Stimulated activated naive CD8-positive, alpha-beta T cell treated with anti-CD3 and anti-CD28 coated beads, Interleukin-15, amount 100 ng/mL, for 72 hours (primary cell): ENCODE data around the gene SMC3.
"Not testable (repeated sequence)": the region's sequence is repeated elsewhere in the genome, so short reads cannot be mapped to it uniquely, and the experiment has no call there.

Experiments
- ATAC-seq: fragments of 150-1000 bp; cut with Tn5 transposase; 2 replicates; pipeline ENCODE4 v1.10.0; 2021; ENCODE audit warnings: mild to moderate bottlenecking, moderate library complexity
- DNase-seq, 2 donors: peaks; one replicate each; pipeline ENCODE4 v3.0.0; 2021 to 2022
- H3K27ac Mint-ChIP-seq, 2 donors: one replicate each; pipeline ENCODE4 v1.8.0; 2022; ENCODE audit warnings: mild to moderate bottlenecking in 2 of 2, mixed read lengths in 2 of 2, moderate library complexity in 2 of 2
- H3K27me3 Mint-ChIP-seq: one replicate; pipeline ENCODE4 v1.8.0; 2022; ENCODE audit warnings: mixed read lengths
- H3K4me1 Mint-ChIP-seq: one replicate; pipeline ENCODE4 v1.8.0; 2022; ENCODE audit warnings: mild to moderate bottlenecking, mixed read lengths
- H3K4me3 Mint-ChIP-seq, 2 donors: one replicate each; pipeline ENCODE4 v1.8.0; 2022; ENCODE audit warnings: mild to moderate bottlenecking in 2 of 2, mixed read lengths in 2 of 2, moderate library complexity in 1 of 2
- H3K9me3 Mint-ChIP-seq, 2 donors: one replicate each; pipeline ENCODE4 v1.8.0; 2022; ENCODE audit warnings: mixed read lengths in 2 of 2

SMC3 gene

DNA sequence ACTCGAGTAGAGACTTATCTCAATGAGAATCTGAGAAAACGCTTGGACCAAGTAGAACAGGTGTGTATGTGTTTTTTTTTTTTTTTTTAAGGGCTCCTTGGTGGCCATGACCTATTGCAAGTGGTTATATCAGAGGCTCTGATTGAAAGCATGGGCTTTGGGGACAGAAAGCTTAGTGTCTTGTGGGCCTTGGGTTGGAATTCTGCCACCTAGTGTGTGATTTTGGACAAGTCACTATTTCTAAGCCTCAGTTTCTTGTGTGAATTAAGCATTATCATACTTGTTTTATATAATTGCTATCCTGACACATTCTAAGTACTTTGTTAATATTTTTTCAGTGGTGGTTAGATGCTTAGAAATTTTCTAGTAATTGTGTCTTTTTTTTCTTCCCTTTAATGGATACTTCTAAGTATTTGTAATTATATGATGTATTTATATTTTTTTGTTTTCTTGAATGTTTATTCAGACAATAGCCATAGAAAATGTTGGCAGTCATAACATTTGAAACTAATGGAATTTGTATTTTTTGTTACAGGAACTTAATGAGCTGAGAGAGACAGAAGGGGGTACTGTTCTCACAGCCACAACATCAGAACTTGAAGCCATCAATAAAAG lies 33.1 kb downstream of the SMC3 start:
- H3K9me3 Mint-ChIP-seq = no peaks in the 10 kb centered on the region
- H3K27me3 Mint-ChIP-seq = no peaks in the 10 kb centered on the region
- ATAC-seq (peak; percentile 79), DNase-seq (peak in 1 of 2 donors; percentile 27)
- H3K4me3 Mint-ChIP-seq = no peak overlapping the region
- H3K27ac Mint-ChIP-seq = no peak overlapping the region
- no peaks in the 10 kb centered on the region for H3K4me1 Mint-ChIP-seq

DNA sequence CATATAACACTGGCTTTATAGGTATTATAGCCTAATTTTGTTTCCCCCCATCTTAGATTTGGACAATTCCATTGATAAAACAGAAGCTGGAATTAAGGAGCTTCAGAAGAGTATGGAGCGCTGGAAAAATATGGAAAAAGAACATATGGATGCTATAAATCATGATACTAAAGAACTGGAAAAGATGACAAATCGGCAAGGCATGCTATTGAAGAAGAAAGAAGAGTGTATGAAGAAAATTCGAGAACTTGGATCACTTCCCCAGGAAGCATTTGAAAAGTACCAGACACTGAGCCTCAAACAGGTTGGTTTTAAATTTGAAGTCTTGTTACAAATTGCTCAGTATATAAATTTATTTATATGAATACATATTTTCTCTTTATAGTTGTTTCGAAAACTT lies 34.1 kb downstream of the SMC3 start:
- Mint-ChIP-seq H3K27ac (no peak overlapping the region), H3K4me3 (no peak overlapping the region), H3K27me3 (no peaks in the 10 kb centered on the region), H3K9me3 (no peaks in the 10 kb centered on the region), H3K4me1 (no peaks in the 10 kb centered on the region)
- no peak for DNase-seq
- no peak for ATAC-seq

DNA sequence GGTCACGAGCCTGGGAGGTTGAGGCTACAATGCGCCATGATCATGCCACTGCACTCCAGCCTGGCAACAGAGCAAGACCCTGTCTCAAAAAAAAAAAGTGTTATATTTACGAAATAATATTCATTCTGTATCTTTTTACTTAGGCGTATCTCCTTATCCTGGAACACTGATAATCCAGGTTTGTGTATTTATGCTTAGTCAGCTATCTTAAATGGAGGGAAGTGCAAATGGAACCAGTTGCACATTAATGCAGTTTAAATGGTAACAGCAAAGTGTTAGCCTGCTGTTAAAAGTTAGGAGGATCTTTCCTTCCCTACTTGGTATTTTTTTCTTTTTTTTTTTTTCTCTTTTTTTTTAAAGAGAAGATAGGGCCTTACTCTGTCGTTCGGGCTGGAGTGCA lies 40.6 kb downstream of the SMC3 start:
- peaks cover 13% of the 10 kb centered on the region for H3K27me3 Mint-ChIP-seq
- no peaks in the 10 kb centered on the region for H3K9me3 Mint-ChIP-seq
- peaks cover 33% of the 10 kb centered on the region for H3K4me1 Mint-ChIP-seq
- DNase-seq (no peak), ATAC-seq (no peak)
- H3K4me3 Mint-ChIP-seq = no peak overlapping the region
- no peak overlapping the region for H3K27ac Mint-ChIP-seq

DNA sequence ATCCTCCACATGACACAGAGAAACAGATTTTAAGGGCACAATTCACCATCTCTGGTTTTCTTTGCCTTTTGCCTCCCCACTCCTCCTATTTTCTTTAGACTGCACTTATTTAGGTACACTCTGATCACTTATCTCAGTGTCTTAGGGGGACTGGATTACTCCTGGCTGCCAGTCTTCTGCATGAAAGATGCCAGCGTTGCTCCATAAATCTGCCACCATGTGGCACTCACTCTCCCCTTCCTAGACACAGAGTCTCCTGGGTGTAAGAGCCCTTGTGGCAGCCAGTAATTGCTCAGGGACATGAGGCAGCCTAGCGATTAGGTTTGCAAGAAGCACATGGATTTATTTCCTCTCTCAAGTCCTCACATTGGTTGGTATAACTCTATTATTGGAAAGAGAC lies 42.1 kb downstream of the SMC3 start:
- H3K27me3 Mint-ChIP-seq = peaks cover 13% of the 10 kb centered on the region
- ATAC-seq (no peak), DNase-seq (no peak)
- no peak overlapping the region for H3K27ac Mint-ChIP-seq
- peaks cover 48% of the 10 kb centered on the region for H3K4me1 Mint-ChIP-seq
- H3K9me3 Mint-ChIP-seq = no peaks in the 10 kb centered on the region
- H3K4me3 Mint-ChIP-seq = no peak overlapping the region

DNA sequence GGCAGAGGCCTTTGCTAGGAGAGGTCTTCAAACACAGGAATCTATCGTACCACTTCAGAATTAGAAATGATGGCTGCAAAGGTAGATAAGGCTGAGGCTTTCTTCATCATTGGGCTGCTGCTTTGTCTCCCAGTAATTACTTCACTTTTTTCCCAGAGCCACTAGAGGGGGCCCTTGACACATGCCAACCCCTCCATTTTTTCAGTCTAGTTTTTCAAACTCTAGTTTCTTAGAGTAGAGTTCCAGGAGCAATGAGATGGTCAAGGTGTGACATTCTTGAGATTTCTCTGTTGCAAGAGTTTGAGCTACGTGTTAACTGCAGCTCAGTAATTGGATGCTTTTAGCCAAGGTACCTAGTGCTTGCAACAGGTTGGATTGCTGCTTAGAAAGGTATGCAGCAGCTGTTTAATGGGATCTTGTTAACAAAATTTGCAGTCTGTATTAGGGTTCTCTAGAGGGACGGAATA lies 42.8 kb downstream of the SMC3 start:
- Mint-ChIP-seq H3K4me1 (peaks cover 56% of the 10 kb centered on the region), H3K9me3 (no peaks in the 10 kb centered on the region), H3K4me3 (no peak overlapping the region), H3K27ac (no peak overlapping the region), H3K27me3 (peaks cover 13% of the 10 kb centered on the region)
- DNase-seq = peak; percentile 52 to 55
- no peak for ATAC-seq

DNA sequence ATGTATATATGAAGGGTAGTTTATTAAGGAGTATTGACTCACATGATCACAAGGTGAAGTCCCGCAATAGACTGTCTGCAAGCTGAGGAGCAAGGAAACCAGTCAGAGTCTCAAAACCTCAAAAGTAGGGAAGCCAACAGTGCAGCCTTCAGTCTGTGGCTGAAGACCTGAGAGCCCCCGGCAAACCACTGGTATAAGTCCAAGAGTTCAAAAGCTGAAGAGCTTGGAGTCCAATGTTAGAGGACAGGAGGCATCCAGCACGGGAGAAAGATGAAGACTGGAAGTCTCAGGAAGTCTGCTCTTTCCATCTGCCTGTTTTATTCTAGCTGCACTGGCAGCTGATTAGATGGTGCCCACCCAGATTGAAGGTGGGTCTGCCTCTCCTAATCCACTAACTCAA lies 43.3 kb downstream of the SMC3 start:
- not testable (repeated sequence) for H3K9me3 Mint-ChIP-seq, H3K4me3 Mint-ChIP-seq, H3K27ac Mint-ChIP-seq, DNase-seq, ATAC-seq
- Mint-ChIP-seq H3K27me3 (peaks cover 13% of the 10 kb centered on the region), H3K4me1 (peaks cover 60% of the 10 kb centered on the region)

DNA sequence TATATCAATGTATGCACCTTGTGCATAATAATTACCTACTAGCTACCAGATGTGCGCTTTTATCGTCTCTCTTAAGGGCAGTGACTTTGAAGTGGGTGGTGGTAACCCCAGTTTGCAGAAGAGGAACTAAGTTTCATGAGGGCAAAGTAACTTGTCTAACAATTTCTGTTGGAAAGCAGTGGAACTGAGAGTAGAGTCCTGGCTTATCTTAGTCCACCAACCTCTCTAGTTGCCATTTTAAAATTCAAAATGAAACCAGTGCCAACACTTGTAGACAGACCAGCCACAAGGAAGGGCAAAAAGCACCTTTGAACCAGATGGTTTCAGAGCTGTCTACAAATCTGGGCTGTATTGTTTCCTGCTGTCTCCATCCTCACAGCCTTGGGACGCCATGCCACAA lies 44.6 kb downstream of the SMC3 start:
- ATAC-seq (peak; percentile 59), DNase-seq (no peak)
- Mint-ChIP-seq H3K4me1 (peaks cover 72% of the 10 kb centered on the region), H3K27ac (no peak overlapping the region), H3K27me3 (peaks cover 13% of the 10 kb centered on the region), H3K9me3 (no peaks in the 10 kb centered on the region), H3K4me3 (no peak overlapping the region)

DNA sequence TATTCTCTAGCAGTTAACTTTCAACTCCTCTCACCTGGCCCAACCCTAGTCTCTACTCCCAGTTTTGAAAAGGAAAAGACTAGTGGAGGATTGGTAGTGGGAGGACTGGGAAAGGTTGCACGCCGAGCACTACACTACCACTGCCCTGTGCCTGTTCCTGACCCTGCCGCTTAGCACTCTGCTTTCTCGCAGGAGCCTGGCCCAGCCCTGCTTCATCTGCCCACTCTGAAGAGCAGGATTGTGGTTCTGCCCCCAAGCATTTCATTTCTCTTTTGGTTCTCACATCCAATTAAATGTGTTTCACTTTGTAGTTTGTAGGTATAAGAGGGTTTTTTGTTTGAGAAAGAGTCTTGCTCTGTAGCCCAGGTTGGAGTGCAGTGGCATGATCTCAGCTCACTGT lies 45.1 kb downstream of the SMC3 start:
- Mint-ChIP-seq H3K27ac (no peak overlapping the region), H3K9me3 (no peaks in the 10 kb centered on the region), H3K27me3 (peaks cover 13% of the 10 kb centered on the region), H3K4me1 (peaks cover 77% of the 10 kb centered on the region), H3K4me3 (no peak overlapping the region)
- DNase-seq (no peak), ATAC-seq (no peak)

DNA sequence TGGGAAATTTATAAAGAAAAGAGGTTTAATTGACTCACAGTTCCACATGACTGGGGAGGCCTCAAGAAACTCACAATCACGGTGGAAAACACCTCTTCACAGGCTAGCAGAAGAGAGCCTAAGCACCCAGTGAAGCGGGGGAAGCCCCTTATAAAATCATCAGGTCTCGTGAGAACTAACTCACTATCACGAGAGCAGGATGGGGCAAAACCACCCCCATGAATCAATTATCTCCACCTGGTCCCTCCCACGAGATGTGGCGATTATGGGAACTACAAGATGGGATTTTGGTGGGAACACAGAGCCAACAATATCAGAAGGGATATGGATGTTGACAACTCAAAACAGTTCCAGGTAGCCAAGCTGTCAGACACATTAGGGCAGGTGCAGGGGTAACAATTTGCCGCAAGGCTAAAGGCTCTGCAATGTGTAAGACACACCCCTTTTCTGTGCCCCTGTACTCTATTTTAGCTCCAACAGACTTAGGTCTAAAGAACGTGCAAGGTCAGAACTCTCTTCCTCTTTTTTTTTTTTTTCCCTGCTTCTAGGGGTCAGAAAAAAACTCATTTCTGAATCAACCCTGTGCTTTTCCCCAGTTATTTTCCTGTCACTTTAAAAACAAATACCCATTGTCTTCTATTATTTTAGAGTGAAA lies 46.0 kb downstream of the SMC3 start:
- H3K4me1 Mint-ChIP-seq = peaks cover 85% of the 10 kb centered on the region
- H3K9me3 Mint-ChIP-seq = no peaks in the 10 kb centered on the region
- peaks cover 13% of the 10 kb centered on the region for H3K27me3 Mint-ChIP-seq
- no peak overlapping the region for H3K4me3 Mint-ChIP-seq
- ATAC-seq (peak; percentile 69), DNase-seq (peak; percentile 41 to 57)
- H3K27ac Mint-ChIP-seq = no peak overlapping the region

DNA sequence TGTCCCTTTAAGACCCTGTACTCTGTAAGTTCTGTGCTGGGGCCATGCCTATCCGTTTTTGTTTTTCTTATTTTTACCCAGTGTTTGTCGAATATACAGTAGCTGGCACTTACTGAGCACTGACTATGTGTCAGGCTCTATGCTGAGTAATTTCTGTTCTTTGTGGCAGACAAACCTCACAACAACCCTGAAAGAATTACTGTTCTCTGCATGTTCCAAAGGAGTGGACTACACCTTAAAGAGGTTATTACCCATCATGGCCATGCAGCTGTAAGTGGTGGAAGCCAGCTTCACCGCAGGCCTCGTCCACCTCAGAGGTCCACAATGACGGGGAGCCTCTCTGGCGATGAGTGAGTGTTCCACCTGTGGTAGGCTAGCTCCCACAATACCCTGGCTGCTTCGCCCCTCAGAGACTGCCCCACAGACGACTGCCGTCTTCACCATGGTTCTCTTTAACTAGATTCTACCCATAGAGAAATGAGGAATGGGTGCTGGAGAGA lies 46.6 kb downstream of the SMC3 start:
- ATAC-seq (peak; percentile 62), DNase-seq (no peak)
- H3K4me3 Mint-ChIP-seq = no peak overlapping the region
- H3K27me3 Mint-ChIP-seq = peaks cover 13% of the 10 kb centered on the region
- H3K9me3 Mint-ChIP-seq = no peaks in the 10 kb centered on the region
- peak overlapping the region in 1 of 2 donors; percentile 13 for H3K27ac Mint-ChIP-seq
- peaks cover 91% of the 10 kb centered on the region for H3K4me1 Mint-ChIP-seq

DNA sequence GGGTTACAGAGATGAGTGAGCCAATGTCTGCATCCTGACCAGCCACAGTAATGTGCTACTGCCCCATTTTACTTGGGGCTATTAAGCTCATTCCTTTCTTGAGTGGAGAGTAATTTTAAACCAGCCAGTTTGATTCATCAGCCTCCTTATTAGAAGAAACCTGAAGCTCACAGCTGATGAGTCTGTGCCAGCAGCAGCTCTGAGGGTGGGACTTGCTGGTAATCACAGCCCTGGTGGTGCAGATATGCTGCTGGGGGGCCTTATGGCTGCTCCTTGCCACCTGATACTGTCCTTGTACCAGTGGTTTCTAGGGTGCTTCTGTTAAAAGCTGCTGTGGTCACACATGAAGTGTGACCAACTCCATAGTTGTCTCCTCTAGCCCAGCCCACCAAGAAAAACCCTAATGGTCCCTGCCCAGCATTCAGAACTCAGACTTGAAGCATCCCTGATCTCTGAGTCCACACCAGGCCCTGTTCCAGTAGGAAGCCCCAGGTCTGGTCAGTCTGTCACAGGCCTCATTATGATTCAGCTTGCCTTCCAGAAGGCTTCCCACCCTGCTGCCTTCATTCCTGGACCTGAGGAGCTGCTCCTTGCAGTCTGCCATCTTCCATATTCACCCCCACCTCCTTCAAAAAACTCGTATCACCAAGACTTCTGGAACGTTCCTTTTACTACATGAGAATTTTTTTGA lies 47.7 kb downstream of the SMC3 start:
- peaks cover 92% of the 10 kb centered on the region for H3K4me1 Mint-ChIP-seq
- DNase-seq = no peak
- H3K9me3 Mint-ChIP-seq = no peaks in the 10 kb centered on the region
- peaks cover 13% of the 10 kb centered on the region for H3K27me3 Mint-ChIP-seq
- H3K27ac Mint-ChIP-seq = peak overlapping the region in 1 of 2 donors; percentile 43
- no peak overlapping the region for H3K4me3 Mint-ChIP-seq
- ATAC-seq = no peak

DNA sequence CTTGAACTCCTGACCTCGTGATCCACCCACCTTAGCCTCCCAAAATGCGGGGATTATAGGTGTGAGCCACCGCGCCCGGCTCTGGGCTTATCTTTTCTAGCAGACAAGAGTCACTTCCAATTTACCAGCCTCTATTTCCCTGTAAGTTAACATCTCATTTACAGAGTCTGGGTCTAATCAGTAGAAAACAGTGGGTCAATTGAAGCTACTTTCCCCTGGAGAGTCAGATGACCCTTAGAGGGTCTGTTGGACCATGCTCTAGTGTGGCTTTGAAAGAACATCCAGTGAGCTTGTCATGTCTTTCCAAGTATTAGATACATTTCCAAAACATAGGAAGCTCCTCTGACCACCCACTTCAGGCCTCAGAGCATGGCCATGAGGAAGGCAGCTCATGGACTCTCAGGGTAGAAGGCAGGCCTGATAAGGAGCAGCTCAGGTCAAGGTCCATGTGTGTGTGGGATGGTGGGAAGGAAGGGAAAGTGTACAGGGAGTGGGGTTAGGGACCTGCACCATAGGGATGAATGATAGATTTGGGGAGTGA lies 49.1 kb downstream of the SMC3 start:
- Mint-ChIP-seq H3K27ac (peak overlapping the region in 1 of 2 donors; percentile 82), H3K4me1 (peaks cover 78% of the 10 kb centered on the region), H3K4me3 (no peak overlapping the region), H3K9me3 (no peaks in the 10 kb centered on the region), H3K27me3 (peaks cover under 1% of the 10 kb centered on the region)
- no peak for ATAC-seq
- DNase-seq = no peak

DNA sequence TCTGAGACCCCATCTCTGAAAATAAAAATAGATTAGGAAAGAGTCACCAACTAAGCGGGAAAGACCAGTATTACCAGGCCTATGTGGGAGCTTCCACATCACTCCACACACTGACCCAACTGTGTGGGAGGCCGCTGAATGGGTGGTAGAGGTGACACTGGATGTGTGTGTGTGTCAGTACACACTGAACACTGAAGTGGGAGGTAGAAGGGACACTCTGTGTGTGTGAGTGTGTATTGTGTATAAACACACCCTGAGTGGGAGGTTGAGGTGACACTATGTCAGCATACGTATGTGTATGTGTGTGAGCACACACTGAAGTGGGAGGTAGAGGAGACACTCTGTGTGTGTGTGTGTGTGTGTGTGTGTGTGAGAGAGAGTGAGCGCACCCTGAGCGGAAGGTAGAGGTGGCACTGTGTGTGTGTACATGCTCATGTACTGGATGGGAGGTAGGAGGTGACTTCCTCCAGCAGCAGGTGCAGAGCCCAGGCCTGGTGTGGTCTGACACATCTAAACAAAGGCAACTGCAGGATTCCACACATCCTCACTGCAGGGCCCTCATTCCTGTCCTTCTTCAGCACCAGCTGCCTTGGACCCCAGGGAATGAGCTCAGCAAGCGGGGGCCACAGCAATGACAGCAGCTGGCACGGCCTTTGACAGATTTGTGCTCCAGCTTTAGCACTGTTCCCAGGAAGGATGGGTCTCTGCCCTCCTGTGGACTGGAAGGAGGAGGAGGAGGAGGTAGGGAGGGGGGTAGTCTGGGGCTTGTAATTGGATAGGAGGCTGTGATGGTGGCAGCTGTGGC lies 50.1 kb downstream of the SMC3 start:
- Mint-ChIP-seq H3K4me3 (peak overlapping the region in 1 of 2 donors; percentile 32), H3K27ac (peak overlapping the region; percentile 42 to 80), H3K9me3 (no peaks in the 10 kb centered on the region), H3K4me1 (peaks cover 67% of the 10 kb centered on the region), H3K27me3 (no peaks in the 10 kb centered on the region)
- ATAC-seq (peak; percentile 30), DNase-seq (no peak)

DNA sequence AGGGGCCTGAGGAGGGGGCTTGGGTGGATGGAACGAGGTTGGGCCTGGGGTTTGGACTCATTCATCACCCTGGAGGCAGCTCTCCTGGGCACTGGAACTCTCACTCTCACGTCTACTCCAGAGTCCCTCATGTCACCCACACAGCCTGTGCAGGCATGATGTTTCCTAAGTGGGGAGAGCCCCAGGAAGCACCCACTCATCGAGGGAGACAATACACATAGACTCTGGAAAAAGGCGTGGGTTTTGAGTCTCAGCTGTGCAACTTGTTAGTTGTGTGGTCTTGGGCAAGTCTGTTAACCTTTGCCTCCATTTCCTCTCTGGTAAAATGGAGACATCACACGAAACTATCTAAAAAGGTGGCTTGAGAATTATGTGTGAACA lies 50.7 kb downstream of the SMC3 start:
- H3K9me3 Mint-ChIP-seq = no peaks in the 10 kb centered on the region
- peak in 1 of 2 donors; percentile 29 for DNase-seq
- H3K27me3 Mint-ChIP-seq = no peaks in the 10 kb centered on the region
- H3K4me1 Mint-ChIP-seq = peaks cover 62% of the 10 kb centered on the region
- peak overlapping the region in 1 of 2 donors; percentile 35 for H3K4me3 Mint-ChIP-seq
- peak overlapping the region in 1 of 2 donors; percentile 21 for H3K27ac Mint-ChIP-seq
- peak; percentile 64 for ATAC-seq
